NB4 (cell line): ENCODE data around the gene C10orf105.

Source experiments
- CTCF ChIP-seq: IDR thresholded peaks from one replicate; pipeline ENCODE4 v1.5.1; 2012; ENCODE audit warnings: low read depth, low read length
- POLR2A ChIP-seq: IDR thresholded peaks from 2 replicates; pipeline ENCODE4 v1.6.1; 2011; ENCODE audit warnings: mild to moderate bottlenecking; ENCODE audit not compliant: insufficient read length; ENCODE audit errors: extremely low read depth

GRCh38 chr10:71696628-71697326 is 22.8 kb downstream of the C10orf105 start:
- peak; percentile 99 for TF ChIP-seq CTCF
- TF ChIP-seq POLR2A, result no peak
